ENCODE results near the gene BEND6. TPM values are rescaled to one million over a fixed set of nuclear protein-coding genes. Genes with fewer than 3 reads are reported as not detected.
A peak's percentile ranks its signal among the peaks of the same experiment; 100 is the strongest.

The BEND6 gene
- total RNA-seq, 5 donors from 2014 or later (not counting 1 experiment from before 2014, with no cell fraction given) = not detected

DNA sequence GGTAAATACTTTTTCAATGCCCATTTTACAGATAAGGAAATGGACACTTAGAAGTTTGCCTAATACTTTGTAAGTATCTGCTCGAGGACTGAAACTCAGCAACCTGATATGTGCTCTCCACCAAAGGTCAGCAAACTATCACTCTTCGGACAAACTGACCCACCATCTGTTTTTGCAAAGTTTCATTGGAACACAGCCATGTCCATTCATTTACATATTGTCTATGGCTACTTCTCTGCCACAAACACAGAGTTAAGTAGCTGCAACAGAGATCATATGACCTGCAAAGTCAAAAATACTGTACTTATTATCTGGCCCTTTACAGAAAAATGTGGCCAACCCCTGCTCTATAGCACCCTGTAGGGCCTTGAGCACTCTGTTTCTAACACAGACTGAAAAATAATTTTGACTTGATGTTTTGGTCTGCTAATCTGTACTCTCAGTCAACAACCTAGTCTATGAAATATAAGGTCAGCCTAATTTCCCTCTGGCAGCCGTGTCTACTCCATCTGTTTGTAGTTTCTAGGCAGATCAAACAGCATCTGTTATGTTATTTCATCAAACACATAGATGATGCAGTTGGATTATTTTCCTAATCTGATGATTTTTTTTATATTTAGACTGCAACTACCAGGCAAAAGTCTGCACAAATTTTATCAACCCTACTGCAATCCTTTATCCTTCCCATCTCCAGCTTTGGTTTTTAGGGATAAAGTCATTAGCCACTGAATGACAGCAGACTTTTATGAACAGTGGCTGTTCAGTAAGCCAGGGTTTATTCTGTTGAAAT lies 41.4 kb upstream of the BEND6 start:
- POLR2A ChIA-PET = no interaction called here
- Mint-ChIP-seq H3K4me1 (no peaks in the 10 kb centered on the region), H3K9me3 (no peaks in the 10 kb centered on the region), H3K27ac (no peak overlapping the region), H3K36me3 (no peaks in the 10 kb centered on the region), H3K4me3 (no peak overlapping the region), H3K27me3 (peaks cover 6 to 15% of the 10 kb centered on the region in 2 donors)
- Histone ChIP-seq H3K27ac (ENCODE audit: low read length) (no peak overlapping the region), H3K36me3 (ENCODE audit: control insufficient read depth in 2 of 2, extremely low read depth in 1 of 2, insufficient read depth in 1 of 2, low read length in 1 of 2) (no peaks in the 10 kb centered on the region), H3K9me3 (no peaks in the 10 kb centered on the region), H3K4me1 (ENCODE audit: control insufficient read depth in 1 of 2, extremely low read depth in 1 of 2, insufficient read depth in 2 of 2, low read length in 2 of 2) (no peaks in the 10 kb centered on the region), H3K4me3 (ENCODE audit: control insufficient read depth in 1 of 2, extremely low read depth in 1 of 2, low read length in 1 of 2) (no peak overlapping the region), H3K27me3 (replicated peaks in 1 of 2; ENCODE audit: control insufficient read depth in 2 of 2, extremely low read depth in 1 of 2, insufficient read depth in 2 of 2, low read length in 1 of 2) (peaks cover 0 to 3% of the 10 kb centered on the region in 2 experiments)
- 63% methylated on average over 2 of the region's 3 CpGs for WGBS (ENCODE audit: insufficient coverage)
- DNase-seq = no peak
- ATAC-seq (replicated peaks in 1 of 4) = no peak
- CTCF ChIA-PET = interaction anchor here (0.7 to 1.1 kb wide), 4 partner anchors 9 to 403 kb away, joined by 4 to 5 read pairs (median 4); no protein-coding TSS in a partner anchor

- Mint-ChIP-seq H3K27ac (no peak overlapping the region), H3K9me3 (no peaks in the 10 kb centered on the region), H3K27me3 (peaks cover 6 to 15% of the 10 kb centered on the region in 2 donors), H3K4me1 (no peaks in the 10 kb centered on the region), H3K36me3 (no peaks in the 10 kb centered on the region), H3K4me3 (no peak overlapping the region)
- Histone ChIP-seq H3K9me3 (no peaks in the 10 kb centered on the region), H3K4me3 (ENCODE audit: control insufficient read depth in 1 of 2, extremely low read depth in 1 of 2, low read length in 1 of 2) (no peak overlapping the region), H3K27me3 (replicated peaks in 1 of 2; ENCODE audit: control insufficient read depth in 2 of 2, extremely low read depth in 1 of 2, insufficient read depth in 2 of 2, low read length in 1 of 2) (peaks cover 0 to 7% of the 10 kb centered on the region in 2 experiments), H3K4me1 (ENCODE audit: control insufficient read depth in 1 of 2, extremely low read depth in 1 of 2, insufficient read depth in 2 of 2, low read length in 2 of 2) (no peaks in the 10 kb centered on the region), H3K36me3 (ENCODE audit: control insufficient read depth in 2 of 2, extremely low read depth in 1 of 2, insufficient read depth in 1 of 2, low read length in 1 of 2) (no peaks in the 10 kb centered on the region), H3K27ac (ENCODE audit: low read length) (no peak overlapping the region)
- ChIA-PET CTCF (interaction anchor here (0.6 to 1.2 kb wide), 3 partner anchors 8 to 12 kb away, joined by 3 to 4 read pairs (median 4); no protein-coding TSS in a partner anchor), POLR2A (interaction anchor here in 1 of 2 donors (0.5 kb wide), 1 partner anchor 288 kb away, joined by 4 read pairs; no protein-coding TSS in a partner anchor)
- 50% methylated on average over 1 of the region's 8 CpGs for WGBS (ENCODE audit: insufficient coverage)
- DNase-seq = peak in 2 of 35 experiments; percentile 4 to 6
- peak in 1 of 4 experiments; percentile 43 for ATAC-seq (replicated peaks in 1 of 4)
Observed at GRCh38 chr6:56914798-56915658, 39.9 kb upstream of the BEND6 start.

- no peak overlapping the region for H3K27ac Mint-ChIP-seq
- H3K27me3 ChIP-seq (replicated peaks in 1 of 2; ENCODE audit: control insufficient read depth in 2 of 2, extremely low read depth in 1 of 2, insufficient read depth in 2 of 2, low read length in 1 of 2) = peaks cover 0 to 7% of the 10 kb centered on the region in 2 experiments
- H3K9me3 Mint-ChIP-seq = no peaks in the 10 kb centered on the region
- ATAC-seq (replicated peaks in 1 of 4) (no peak), DNase-seq (no peak)
- no peak overlapping the region for H3K27ac ChIP-seq (ENCODE audit: low read length)
- H3K4me3 Mint-ChIP-seq = no peak overlapping the region
- H3K4me1 ChIP-seq (ENCODE audit: control insufficient read depth in 1 of 2, extremely low read depth in 1 of 2, insufficient read depth in 2 of 2, low read length in 2 of 2) = no peaks in the 10 kb centered on the region
- H3K36me3 ChIP-seq (ENCODE audit: control insufficient read depth in 2 of 2, extremely low read depth in 1 of 2, insufficient read depth in 1 of 2, low read length in 1 of 2) = no peaks in the 10 kb centered on the region
- H3K4me3 ChIP-seq (ENCODE audit: control insufficient read depth in 1 of 2, extremely low read depth in 1 of 2, low read length in 1 of 2) = no peak overlapping the region
- no peaks in the 10 kb centered on the region for H3K36me3 Mint-ChIP-seq
- no peaks in the 10 kb centered on the region for H3K9me3 ChIP-seq
- ChIA-PET POLR2A (no interaction called here), CTCF (interaction anchor here in 1 of 2 donors (0.6 kb wide), 1 partner anchor 9 kb away, joined by 4 read pairs; no protein-coding TSS in a partner anchor)
- WGBS (ENCODE audit: insufficient coverage) = 25% methylated on average over 1 of the region's 4 CpGs
- H3K4me1 Mint-ChIP-seq = no peaks in the 10 kb centered on the region
- peaks cover 6 to 15% of the 10 kb centered on the region in 2 donors for H3K27me3 Mint-ChIP-seq
Observed at GRCh38 chr6:56915832-56916231, 39.1 kb upstream of the BEND6 start.

DNA sequence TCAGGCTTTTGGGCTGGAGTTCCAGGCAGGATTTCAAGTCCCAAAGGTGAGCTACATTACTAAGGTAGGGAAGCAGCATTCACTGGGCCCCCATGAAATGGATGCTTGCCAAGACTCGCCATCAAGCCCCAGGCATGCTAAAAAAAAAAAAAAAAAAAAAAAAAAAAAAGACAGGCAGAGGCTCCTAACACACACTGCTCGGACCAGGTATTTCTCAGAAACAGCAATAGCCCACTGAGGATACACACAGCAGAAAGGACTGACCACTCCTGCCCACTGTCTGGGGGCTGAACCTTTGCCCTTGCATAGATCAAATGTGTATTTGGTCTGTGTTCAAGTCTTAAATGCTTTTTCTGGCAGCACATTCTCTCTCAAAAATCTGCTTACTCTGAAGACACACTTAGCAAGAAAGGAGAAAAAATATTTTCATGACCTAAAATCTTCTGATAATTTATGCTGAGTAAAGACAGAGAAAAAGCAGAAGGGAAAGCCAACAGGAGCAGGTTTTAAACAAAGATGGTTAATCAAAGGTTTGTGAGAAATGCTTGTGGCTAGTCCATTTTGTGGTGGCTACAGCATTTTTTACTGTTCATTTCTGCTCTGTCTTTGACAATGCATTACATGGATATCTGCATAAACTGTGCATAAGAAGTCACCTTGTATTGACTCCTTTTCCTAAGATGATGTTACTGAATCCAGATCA lies 37.9 kb upstream of the BEND6 start:
- WGBS (ENCODE audit: insufficient coverage) = 60% methylated on average over 1 of the region's 2 CpGs
- ChIA-PET CTCF (interaction anchor here (0.6 to 0.7 kb wide), 2 partner anchors 26 to 160 kb away, joined by 3 to 8 read pairs; no protein-coding TSS in a partner anchor), POLR2A (no interaction called here)
- no peaks in the 10 kb centered on the region for H3K9me3 ChIP-seq
- H3K9me3 Mint-ChIP-seq = no peaks in the 10 kb centered on the region
- no peak overlapping the region for H3K4me3 Mint-ChIP-seq
- peaks cover 10 to 17% of the 10 kb centered on the region in 2 donors for H3K27me3 Mint-ChIP-seq
- H3K27ac ChIP-seq (ENCODE audit: low read length) = no peak overlapping the region
- no peak for ATAC-seq (replicated peaks in 1 of 4)
- H3K4me3 ChIP-seq (ENCODE audit: control insufficient read depth in 1 of 2, extremely low read depth in 1 of 2, low read length in 1 of 2) = no peak overlapping the region
- no peaks in the 10 kb centered on the region for H3K4me1 ChIP-seq (ENCODE audit: control insufficient read depth in 1 of 2, extremely low read depth in 1 of 2, insufficient read depth in 2 of 2, low read length in 2 of 2)
- H3K27ac Mint-ChIP-seq = no peak overlapping the region
- H3K4me1 Mint-ChIP-seq = no peaks in the 10 kb centered on the region
- no peaks in the 10 kb centered on the region for H3K36me3 ChIP-seq (ENCODE audit: control insufficient read depth in 2 of 2, extremely low read depth in 1 of 2, insufficient read depth in 1 of 2, low read length in 1 of 2)
- no peak for DNase-seq
- no peaks in the 10 kb centered on the region for H3K36me3 Mint-ChIP-seq
- peaks cover 0 to 7% of the 10 kb centered on the region in 2 experiments for H3K27me3 ChIP-seq (replicated peaks in 1 of 2; ENCODE audit: control insufficient read depth in 2 of 2, extremely low read depth in 1 of 2, insufficient read depth in 2 of 2, low read length in 1 of 2)

GRCh38 chr6:56922645-56923044 lies 32.3 kb upstream of the BEND6 start:
- no peaks in the 10 kb centered on the region for H3K4me1 ChIP-seq (ENCODE audit: control insufficient read depth in 1 of 2, extremely low read depth in 1 of 2, insufficient read depth in 2 of 2, low read length in 2 of 2)
- CTCF ChIA-PET = interaction anchor here (0.6 kb wide), 2 partner anchors 351 to 379 kb away, joined by 3 to 10 read pairs; no protein-coding TSS in a partner anchor
- H3K27me3 Mint-ChIP-seq = peaks cover 25 to 31% of the 10 kb centered on the region in 2 donors

DNA sequence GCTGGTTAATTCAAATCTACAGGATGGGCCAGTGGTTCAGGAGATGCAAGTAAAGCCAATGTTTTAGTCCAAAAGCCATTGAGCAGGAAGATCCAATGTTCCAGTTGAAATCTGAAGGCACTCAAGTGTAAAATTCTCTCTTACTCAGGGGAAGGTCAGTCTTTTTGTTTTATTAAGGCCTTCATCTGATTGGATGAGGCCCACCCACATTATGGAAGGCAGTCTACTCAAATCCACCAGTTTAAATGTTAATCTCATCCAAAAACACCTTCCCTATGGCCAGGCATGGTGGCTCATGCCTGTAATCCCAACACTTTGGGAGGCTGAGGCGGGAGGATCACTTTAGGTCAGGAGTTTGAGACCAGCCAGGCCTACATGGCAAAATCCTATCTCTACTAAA lies 31.3 kb upstream of the BEND6 start:
- Histone ChIP-seq H3K9me3 (no peaks in the 10 kb centered on the region), H3K36me3 (ENCODE audit: control insufficient read depth in 2 of 2, extremely low read depth in 1 of 2, insufficient read depth in 1 of 2, low read length in 1 of 2) (no peaks in the 10 kb centered on the region), H3K27ac (ENCODE audit: low read length) (no peak overlapping the region), H3K4me1 (ENCODE audit: control insufficient read depth in 1 of 2, extremely low read depth in 1 of 2, insufficient read depth in 2 of 2, low read length in 2 of 2) (no peaks in the 10 kb centered on the region), H3K27me3 (replicated peaks in 1 of 2; ENCODE audit: control insufficient read depth in 2 of 2, extremely low read depth in 1 of 2, insufficient read depth in 2 of 2, low read length in 1 of 2) (peaks cover 0 to 8% of the 10 kb centered on the region in 2 experiments), H3K4me3 (ENCODE audit: control insufficient read depth in 1 of 2, extremely low read depth in 1 of 2, low read length in 1 of 2) (no peak overlapping the region)
- H3K36me3 Mint-ChIP-seq = no peaks in the 10 kb centered on the region
- ATAC-seq (replicated peaks in 1 of 4) (no peak), DNase-seq (no peak)
- peaks cover 27 to 40% of the 10 kb centered on the region in 2 donors for H3K27me3 Mint-ChIP-seq
- ChIA-PET CTCF (no interaction called here), POLR2A (no interaction called here)
- H3K4me3 Mint-ChIP-seq = no peak overlapping the region
- H3K27ac Mint-ChIP-seq = no peak overlapping the region
- WGBS (ENCODE audit: insufficient coverage) = no CpG with 5 or more reads among the region's 1 CpG
- H3K4me1 Mint-ChIP-seq = no peaks in the 10 kb centered on the region
- H3K9me3 Mint-ChIP-seq = no peaks in the 10 kb centered on the region

More at GRCh38 chr6:56922645-56923044, 32.3 kb upstream of the BEND6 start:
- Histone ChIP-seq H3K27ac (ENCODE audit: low read length) (no peak overlapping the region), H3K36me3 (ENCODE audit: control insufficient read depth in 2 of 2, extremely low read depth in 1 of 2, insufficient read depth in 1 of 2, low read length in 1 of 2) (no peaks in the 10 kb centered on the region), H3K9me3 (no peaks in the 10 kb centered on the region), H3K27me3 (replicated peaks in 1 of 2; ENCODE audit: control insufficient read depth in 2 of 2, extremely low read depth in 1 of 2, insufficient read depth in 2 of 2, low read length in 1 of 2) (peaks cover 0 to 9% of the 10 kb centered on the region in 2 experiments), H3K4me3 (ENCODE audit: control insufficient read depth in 1 of 2, extremely low read depth in 1 of 2, low read length in 1 of 2) (no peak overlapping the region)
- Mint-ChIP-seq H3K36me3 (no peaks in the 10 kb centered on the region), H3K4me1 (no peaks in the 10 kb centered on the region), H3K9me3 (no peaks in the 10 kb centered on the region), H3K4me3 (no peak overlapping the region), H3K27ac (no peak overlapping the region)
- POLR2A ChIA-PET = no interaction called here
- ATAC-seq (replicated peaks in 1 of 4) (no peak), DNase-seq (no peak)
